ENCODE measurements around the gene TMEM243.

Gene TMEM243

GRCh38 chr7:87164433-87164832, 55.1 kb downstream of the TMEM243 start:
- no peak for DNase-seq (ENCODE audit: low read depth)
- no peak overlapping the region for H3K4me3 ChIP-seq (replicated peaks; ENCODE audit: low read depth, low read length)
- TF ChIP-seq CTCF (IDR thresholded peaks at IDR 0.05; ENCODE audit: low read length, missing control alignments) = no peak

GRCh38 chr7:87159538-87159937, 60.0 kb downstream of the TMEM243 start:
- H3K4me3 ChIP-seq (replicated peaks; ENCODE audit: low read depth, low read length) = no peak overlapping the region
- no peak for DNase-seq (ENCODE audit: low read depth)
- TF ChIP-seq CTCF (IDR thresholded peaks at IDR 0.05; ENCODE audit: low read length, missing control alignments) = no peak

- no peak for TF ChIP-seq CTCF (IDR thresholded peaks at IDR 0.05; ENCODE audit: low read length, missing control alignments)
- no peak for DNase-seq (ENCODE audit: low read depth)
- no peak overlapping the region for H3K4me3 ChIP-seq (replicated peaks; ENCODE audit: low read depth, low read length)
These were observed 62.8 kb downstream of the TMEM243 start for GRCh38 chr7:87156709-87157108.

GRCh38 chr7:87155788-87156187, 63.7 kb downstream of the TMEM243 start:
- H3K4me3 ChIP-seq (replicated peaks; ENCODE audit: low read depth, low read length) = peak overlapping the region; percentile 8
- no peak for TF ChIP-seq CTCF (IDR thresholded peaks at IDR 0.05; ENCODE audit: low read length, missing control alignments)

GRCh38 chr7:87154569-87154968, 65.0 kb downstream of the TMEM243 start:
- TF ChIP-seq CTCF (IDR thresholded peaks at IDR 0.05; ENCODE audit: low read length, missing control alignments) = no peak
- DNase-seq (ENCODE audit: low read depth) = no peak
- H3K4me3 ChIP-seq (replicated peaks; ENCODE audit: low read depth, low read length) = peak overlapping the region; percentile 87

More at GRCh38 chr7:87155788-87156187, 63.7 kb downstream of the TMEM243 start:
- no peak for DNase-seq (ENCODE audit: low read depth)

GRCh38 chr7:87154166-87154565, 65.4 kb downstream of the TMEM243 start:
- DNase-seq (ENCODE audit: low read depth) = no peak
- H3K4me3 ChIP-seq (replicated peaks; ENCODE audit: low read depth, low read length) = peak overlapping the region; percentile 87
- TF ChIP-seq CTCF (IDR thresholded peaks at IDR 0.05; ENCODE audit: low read length, missing control alignments) = no peak

- H3K4me3 ChIP-seq (replicated peaks; ENCODE audit: low read depth, low read length) = peak overlapping the region; percentile 87
- peak; percentile 37 for DNase-seq (ENCODE audit: low read depth)
- TF ChIP-seq CTCF (IDR thresholded peaks at IDR 0.05; ENCODE audit: low read length, missing control alignments) = no peak
These were observed 66.5 kb downstream of the TMEM243 start for GRCh38 chr7:87152897-87153641.

Data from fibroblast of pulmonary artery (primary cell).